NCI-H2107 treated with DMSO at 0.1 percent for 48 hours (cell line): ENCODE measurements around the gene ARL13A.
"Not testable (repeated sequence)": the region's sequence is repeated elsewhere in the genome, so short reads cannot be mapped to it uniquely, and the experiment has no call there.

Source experiments
- DNase-seq: peaks from one replicate; lab custom pipeline; 2025; ENCODE audit not compliant: unreplicated experiment; lab: John Stamatoyannopoulos, UW

ARL13A gene

GRCh38 chrX:100984818-100985217, 15.3 kb downstream of the ARL13A start:
- no peak for DNase-seq

- no peak for DNase-seq
These were observed 20.6 kb downstream of the ARL13A start for GRCh38 chrX:100990139-100990538.

GRCh38 chrX:100994352-100995281, 25.1 kb downstream of the ARL13A start:
- DNase-seq: no peak

- DNase-seq: no peak
These were observed 26.0 kb downstream of the ARL13A start for GRCh38 chrX:100995469-100995868.

DNA sequence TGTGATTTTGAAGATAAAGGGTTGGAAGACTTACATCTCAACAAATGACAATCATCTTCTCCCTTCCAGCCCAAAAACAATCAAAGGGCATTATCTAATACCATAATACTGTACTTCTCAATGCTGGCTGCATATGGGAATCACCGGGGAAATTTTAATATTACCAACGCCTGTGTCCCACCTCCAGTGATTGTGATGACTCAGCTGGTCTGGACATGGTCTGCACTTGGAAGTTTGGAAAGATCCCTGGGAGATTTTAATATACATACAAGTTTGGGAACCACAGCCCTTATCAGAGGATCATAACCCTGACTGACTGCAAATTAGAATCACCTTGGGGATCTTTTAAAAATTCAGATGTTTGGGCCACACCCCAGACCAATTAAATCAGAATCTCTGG, 29.9 kb downstream of the ARL13A start:
- no peak for DNase-seq

DNA sequence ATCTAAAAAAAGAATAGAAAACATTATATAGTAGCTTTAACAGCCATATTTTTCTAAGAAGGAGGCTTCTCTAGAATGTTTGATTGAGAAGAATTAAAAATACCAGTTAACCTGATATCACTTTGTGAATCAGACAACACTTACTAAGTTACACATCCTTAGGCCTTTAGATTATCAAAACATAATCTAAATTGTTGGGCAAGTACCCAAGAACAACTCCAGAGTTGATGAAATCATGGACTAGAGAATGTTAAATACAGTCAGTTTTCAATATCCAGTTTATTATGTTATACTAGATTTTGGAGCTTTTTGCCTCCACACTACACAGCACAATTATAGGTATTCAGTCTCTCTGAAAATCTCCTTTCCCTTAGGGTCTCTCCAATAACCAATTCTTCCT, 39.6 kb downstream of the ARL13A start:
- no peak for DNase-seq

DNA sequence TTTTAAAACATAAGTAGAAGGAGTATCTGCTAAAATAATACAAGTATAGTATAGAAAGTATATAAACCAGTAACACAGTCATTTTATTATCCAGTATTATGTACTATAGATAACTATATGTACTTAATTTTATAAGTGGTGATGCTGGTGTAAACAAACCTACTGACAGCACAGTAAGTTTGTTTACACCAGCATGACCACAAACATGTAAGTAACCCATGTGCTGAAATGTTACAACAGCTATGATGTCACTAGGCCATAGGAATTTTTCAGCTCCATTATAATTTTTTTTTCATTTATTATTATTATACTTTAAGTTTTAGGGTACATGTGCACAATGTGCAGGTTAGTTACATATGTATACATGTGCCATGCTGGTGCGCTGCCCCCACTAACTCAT, 42.5 kb downstream of the ARL13A start:
- not testable (repeated sequence) for DNase-seq

GRCh38 chrX:101022020-101022419, 52.5 kb downstream of the ARL13A start:
- DNase-seq: no peak

DNA sequence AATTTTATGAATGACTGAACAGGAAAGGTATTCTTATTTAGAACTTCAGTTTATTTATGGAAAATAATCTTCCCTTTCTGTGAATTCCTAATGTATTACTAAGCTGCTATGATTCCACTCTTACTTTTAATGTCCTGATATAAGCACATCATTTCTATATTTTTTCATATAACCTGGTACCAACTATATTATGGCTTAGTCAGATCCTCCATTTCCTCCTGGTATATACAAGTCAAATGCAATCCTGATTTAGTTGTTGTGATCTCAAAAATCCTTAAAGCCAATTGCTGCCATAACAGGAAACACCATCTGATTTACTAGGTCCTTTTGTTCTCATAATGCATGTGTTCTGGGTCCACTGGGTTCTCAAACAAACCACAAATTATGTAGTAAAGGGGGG, 55.6 kb downstream of the ARL13A start:
- DNase-seq: no peak

DNA sequence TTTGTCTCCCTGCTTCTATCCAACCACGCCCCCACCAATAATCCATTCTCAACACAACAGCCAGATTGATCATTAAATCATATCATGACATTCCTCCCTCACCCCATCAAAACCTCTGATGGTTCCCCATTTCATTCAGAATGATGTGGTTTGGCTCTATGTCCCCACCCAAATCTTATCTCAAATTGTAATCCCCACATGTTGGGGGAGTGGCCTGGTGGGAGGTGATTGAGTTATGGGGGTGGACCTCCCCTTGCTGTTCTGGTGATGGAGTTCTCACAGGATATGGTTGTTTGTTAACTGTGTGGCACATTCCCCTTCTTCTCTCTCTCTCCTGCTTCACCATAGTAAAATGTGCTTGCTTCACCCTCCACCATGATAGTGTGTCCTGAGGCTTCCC, 59.1 kb downstream of the ARL13A start:
- DNase-seq: no peak

GRCh38 chrX:101029665-101030064, 60.2 kb downstream of the ARL13A start:
- DNase-seq: no peak

DNA sequence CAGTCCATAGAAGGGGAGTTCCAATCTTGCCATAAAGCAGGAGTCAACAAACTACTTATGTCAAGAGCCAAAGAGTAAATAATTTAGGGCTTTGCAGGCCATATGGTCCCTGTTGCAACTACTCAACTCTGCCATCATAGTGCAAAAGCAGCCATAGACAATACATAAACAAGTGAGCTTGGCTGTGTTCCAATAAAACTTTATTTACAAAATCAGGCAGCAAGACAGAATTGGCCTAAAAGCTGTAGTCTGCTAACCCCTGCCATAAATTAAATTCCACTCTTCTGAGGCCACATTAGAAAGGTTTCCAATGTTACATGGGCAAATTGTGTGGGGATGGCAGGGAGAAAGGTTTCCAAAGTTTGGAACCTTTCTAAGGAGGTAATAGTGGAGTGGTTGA, 67.7 kb downstream of the ARL13A start:
- no peak for DNase-seq

GRCh38 chrX:101040197-101040596, 70.7 kb downstream of the ARL13A start:
- DNase-seq: no peak
